GM20431 (cell line): Measurements from ENCODE around the gene PDE2A.

Source experiments
- in situ Hi-C: fragments of 300-500 bp; cut with MseI, MboI; formaldehyde crosslinking; loops from one replicate; pipeline ENCODE4 v1.15.0; 2020; ENCODE audit warnings: low sequenced_read_pairs; ENCODE audit not compliant: unreplicated experiment

Gene PDE2A

GRCh38 chr11:72528121-72528520 lies 146.1 kb downstream of the PDE2A start:
- in situ Hi-C loops: no loop called here
